PFSK-1 (cell line): Measurements from ENCODE around the gene PTPN2.

ENCODE experiments used
- POLR2AphosphoS5 ChIP-seq: IDR thresholded peaks from 2 replicates; pipeline ENCODE4 v1.6.1; 2012; ENCODE audit warnings: low read depth, mild to moderate bottlenecking, control low read depth, low read length, moderate library complexity
- TAF1 ChIP-seq: IDR thresholded peaks from 2 replicates; pipeline ENCODE4 v1.6.1; 2012; ENCODE audit warnings: low read length, control low read depth, borderline replicate concordance; ENCODE audit not compliant: insufficient read depth

DNA sequence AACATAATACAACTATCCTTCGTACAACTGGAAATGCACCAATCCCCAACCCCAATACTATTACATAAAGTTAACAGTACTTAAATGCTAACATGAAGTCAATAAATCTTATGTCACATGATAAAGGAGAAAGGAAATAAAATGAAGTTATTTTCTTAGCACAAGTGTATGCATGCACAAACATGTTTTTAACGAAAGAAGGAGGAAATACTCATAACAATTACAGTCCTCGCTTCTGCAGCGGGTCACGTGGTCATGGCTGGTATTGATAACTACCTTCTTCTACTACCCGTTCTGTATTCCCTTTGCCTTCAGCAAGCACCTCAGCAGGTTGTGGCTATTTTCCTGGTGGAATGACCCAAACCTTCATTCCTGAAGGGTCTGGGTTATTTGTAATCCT lies 129.5 kb downstream of the PTPN2 start:
- no peak for TF ChIP-seq TAF1
- no peak for TF ChIP-seq POLR2AphosphoS5
